ENCODE measurements around the gene ANKLE1.
"Not testable (repeated sequence)": the region's sequence is repeated elsewhere in the genome, so short reads cannot be mapped to it uniquely, and the experiment has no call there.

The ANKLE1 gene

DNA sequence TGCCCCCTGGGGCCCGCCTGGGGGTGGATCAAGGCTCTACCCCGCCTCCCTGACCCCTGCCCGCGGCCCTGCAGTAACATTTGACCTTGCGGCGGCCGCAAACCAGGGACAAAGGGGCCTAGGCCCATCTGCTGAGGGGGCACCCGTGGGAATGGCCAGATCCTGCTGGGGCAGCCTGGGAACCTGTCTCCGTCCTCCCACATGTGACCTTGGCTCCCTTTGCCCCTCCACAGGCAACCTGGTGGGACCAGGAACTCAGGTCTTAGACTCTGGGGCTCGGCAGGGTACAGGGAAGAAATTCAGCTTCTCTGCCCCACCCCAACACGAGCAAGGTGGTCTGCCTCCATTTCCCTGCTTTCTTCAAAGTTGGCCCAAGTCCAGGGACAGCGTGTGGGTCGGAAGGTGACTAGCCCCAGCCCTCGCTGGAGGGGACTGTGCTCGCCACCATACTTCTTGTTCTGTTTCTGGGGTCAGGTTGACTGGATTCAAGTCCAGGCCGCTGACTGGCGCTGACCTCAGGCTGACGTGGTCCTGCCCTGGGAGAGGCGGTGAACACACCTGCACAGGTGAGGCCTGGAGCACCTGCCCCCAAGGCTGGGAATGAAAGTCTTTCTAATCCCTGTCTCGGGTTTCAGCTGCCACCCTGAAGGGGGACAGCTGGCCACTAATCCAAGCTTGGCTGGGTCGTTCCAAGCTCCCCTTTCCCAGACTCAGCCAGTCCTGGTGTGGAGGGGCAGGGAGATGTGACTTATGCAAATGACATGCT lies 33.5 kb upstream of the ANKLE1 start:
- no peak for DNase-seq

DNA sequence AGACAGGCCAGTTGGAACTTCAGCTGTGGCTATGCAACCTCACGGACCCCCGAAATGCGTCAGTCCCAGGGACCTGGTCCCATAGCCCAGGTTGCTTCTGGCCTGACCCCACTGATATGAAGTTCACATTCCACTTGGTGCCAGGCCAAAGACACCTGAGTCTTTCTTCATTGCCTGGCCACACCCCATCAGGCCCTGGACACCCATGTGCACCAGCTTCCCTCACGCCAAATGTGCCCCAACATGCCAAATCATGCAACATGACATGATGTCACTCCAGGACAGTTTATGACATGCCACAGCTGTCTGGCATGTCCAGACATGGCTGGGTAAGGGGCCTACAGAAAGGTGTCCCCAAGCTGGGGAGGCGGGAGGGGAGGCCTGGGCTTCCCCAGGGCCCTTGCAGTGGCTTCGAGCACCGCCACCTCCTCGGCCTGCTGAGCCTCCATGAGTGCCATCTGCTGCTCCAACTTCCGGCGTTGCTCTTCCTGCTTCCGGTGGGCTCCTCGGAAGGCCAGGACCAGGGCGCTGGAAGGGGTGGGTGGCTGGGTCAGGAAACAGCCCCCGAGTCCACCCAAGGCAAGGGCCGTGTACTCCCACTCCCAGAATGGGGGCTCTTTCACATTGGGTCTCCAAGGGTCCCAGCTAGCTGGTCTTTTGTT lies 31.7 kb upstream of the ANKLE1 start:
- no peak for DNase-seq

DNA sequence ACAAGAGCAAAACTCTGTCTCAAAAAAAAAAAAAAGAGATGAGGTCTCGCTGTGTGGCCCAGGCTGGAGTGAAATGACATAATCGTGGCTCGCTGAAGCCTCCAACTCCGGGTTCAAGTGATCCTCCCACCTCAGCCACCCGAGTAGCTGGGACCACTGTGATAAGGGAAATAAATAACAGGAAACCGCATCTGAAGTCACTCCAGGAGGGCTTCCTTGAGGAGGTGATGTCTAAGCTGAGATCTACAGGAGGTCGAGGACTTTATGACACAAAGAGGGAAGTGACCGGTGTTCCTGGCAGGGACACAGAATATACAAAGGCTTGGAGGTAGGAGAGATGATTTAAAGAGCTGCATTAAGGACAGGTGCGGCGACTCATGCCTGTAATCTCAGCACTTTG lies 27.1 kb upstream of the ANKLE1 start:
- DNase-seq: no peak

DNA sequence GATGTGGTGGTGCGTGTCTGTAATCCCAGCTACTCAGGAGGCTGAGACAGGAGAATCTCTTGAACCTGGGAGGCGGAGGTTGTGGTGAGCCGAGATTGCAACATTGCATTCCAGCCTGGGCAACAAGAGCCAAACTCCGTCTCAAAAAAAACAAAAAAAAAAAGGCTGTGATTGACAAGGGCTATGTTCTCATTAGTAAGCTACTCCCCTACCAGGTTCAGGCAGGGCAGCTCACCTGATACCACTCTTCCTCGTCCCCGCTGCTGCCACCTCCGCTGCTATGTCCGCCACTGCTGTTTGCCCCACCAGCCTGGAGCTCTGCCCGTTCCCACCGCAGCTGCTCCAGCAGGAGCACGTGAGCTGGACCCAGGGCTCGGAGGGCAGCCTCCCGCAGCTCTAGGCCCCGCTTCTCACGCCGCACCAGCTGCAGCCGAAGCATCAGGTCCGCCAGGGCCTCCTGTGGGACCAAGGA lies 26.5 kb upstream of the ANKLE1 start:
- no peak for DNase-seq

DNA sequence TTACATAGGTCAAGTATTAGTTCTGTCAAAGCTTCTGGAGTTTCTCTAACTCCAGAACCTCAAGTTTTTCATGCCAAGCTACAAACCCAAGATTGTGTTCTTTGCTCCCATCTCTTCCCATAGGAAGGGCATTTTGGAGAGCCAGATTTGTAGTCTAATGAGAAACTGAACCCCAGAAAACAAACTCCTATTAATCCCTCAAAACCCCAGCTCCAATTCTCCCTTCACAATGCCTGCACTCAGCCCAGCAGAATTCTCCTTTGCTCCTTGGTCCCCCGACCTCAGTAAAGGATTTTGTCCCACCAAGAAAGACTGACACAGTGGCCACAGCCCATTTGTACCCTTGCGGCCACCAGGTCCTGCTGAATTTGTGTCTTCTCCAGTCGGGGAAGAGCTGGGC lies 25.6 kb upstream of the ANKLE1 start:
- no peak for DNase-seq

DNA sequence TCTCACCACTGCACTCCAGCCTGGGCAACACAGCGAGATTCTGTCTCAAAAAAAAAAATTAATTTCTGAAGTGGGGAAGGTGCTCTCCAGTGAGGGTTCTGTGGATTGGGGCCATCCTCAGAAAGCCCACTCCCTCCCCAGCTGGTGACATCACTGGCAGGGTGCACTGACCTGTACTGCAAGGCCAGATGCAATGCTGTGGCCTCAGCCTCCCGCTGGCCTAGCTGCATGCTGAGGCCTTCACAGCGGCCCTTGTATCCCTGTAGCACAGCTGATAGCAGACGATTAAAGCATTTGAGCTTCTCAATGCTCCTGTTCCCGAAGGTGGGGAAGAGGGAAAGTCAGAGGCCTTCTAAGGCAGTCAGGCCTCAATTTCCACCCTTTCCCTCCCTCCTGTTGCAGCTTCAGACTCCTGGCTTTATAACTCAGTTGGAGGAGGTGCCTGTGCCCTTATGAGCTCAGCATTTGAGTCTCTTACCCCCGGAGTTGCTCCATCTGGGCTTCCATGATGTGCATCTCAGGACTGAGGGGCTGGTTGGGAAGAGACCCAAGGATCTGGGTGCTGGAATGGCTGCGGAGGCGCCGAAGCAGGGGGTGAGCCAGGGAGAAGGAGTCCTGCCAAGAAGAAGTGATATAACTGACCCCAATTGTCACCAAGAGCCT lies 22.5 kb upstream of the ANKLE1 start:
- DNase-seq: no peak

DNA sequence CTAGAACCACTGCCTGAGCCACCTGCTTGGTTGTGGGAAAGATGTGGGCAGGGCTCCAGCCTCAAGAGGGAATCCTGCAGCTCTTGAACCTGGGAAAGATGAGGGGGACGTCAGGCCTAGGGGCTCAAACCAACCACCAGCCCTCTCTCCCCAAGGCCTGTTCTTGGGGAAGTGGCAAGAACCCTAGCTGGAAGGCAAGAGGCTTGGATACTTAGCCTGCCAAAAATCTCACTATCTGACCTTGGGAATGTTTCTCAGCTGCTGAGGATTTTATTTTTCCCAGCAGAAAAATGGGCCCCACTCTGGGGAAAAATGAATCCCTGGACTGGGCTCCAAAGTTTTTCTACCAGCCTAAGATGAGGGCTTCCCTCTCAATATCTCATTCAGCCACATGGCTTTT lies 21.8 kb upstream of the ANKLE1 start:
- no peak for DNase-seq

DNA sequence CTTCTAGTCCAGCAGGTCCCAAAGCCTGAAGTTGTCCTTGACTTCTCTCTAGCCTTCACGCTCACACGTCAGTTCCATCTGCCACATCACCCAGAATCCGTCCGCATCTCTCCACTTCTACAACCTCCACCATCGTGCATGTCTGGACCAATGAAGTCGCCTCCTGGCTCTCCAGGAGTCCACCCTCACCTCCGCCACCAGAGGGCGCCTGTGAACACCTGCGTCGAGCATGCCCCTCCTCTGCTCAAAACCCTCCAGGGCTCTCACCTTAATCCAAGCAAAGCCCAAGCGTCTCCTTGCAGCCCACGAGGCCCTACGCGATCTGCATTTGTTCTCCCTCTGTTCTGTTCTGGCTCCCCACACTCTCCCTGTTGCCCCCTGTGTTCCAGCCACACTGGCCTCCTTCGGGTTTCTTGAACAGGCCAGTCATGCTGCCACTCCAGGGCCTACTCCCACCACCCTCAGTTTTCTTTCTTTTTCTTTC lies 20.8 kb upstream of the ANKLE1 start:
- DNase-seq: peak; percentile 65

DNA sequence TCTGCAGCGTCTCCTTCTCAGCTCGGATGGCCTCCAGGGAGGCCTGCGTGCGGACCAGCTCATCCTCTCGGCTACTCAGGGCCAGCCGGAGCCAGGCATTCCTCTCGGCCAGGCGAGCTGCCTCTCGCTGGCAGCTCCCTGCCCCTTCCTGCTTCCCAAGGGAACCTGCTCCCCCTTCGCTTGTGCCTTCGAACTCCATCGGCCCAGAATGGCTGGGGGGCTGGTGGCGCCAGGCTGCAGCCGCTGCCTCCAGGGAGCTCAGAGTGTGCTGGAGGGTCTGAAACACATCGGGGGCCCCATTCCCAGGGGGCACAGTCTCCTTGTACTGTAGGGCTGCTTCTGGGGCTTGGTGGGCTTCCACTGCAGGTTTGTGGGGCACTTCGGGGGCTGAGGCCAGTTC lies 19.1 kb upstream of the ANKLE1 start:
- DNase-seq: no peak

DNA sequence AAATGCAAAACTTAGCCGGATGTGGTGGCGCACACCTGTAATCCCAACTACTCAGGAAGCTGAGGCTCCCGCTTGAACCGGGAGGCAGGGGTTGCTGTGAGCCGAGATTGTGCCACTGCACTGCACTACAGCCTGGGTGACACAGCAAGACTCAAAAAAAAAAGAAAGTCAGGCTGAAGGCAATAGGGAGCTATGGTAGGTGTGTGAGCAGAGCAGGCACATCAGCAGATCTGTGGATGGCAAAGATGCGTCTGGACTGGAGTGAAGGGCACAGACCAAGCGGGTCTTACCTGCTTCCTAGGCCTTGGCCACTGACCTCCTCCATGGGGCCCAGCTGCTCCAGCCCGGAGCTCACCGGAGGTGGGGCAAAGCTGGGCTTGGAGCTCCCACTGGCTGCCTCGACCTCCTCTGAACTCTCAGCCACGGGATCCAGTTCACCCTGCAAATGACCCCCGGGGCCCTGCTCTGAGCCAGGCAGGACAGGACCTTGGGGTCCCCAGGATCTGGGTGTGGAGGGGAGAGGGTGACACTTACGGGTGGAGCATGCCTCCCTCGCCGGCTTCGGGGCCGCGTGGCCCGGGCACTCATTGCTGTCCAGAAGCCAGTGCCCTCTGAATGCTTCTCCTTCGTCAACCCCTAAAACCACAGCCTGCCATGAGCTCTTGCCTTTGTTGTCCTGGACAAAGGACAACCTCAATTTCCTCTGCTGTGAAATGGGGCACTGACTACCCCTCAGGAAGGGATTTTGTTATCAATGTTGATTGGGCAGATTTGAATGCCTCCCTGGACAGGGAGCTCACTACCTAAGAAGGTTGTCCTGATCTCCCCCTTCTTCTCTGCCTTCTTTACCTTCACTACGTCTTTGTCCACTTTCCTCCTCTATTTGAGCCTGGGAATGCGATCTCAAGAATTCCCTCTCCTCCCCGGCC lies 17.7 kb upstream of the ANKLE1 start:
- no peak for DNase-seq

DNA sequence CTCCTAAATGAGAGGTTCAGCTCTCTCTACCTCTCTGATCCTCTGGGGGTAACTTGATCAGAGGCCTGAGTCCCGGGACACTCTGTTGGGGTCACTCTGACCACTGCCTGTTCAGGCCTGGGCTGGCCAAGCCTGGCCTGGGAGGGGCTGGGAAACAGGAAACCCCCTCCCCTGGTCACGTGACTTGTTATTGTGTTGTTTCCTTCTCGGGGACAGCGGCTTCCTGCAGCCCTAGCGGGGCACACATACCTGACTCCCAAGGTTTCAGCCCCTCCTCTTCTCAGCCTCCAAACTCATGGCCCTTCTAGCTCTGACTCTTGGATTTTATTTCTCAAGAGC lies 17.1 kb upstream of the ANKLE1 start, which contains the start of gene USHBP1:
Gene USHBP1 (minus strand): TSS at position 105 of the 339 bp plus-strand sequence. CDS start 446 bp downstream, outside the sequence.
- no peak for DNase-seq

DNA sequence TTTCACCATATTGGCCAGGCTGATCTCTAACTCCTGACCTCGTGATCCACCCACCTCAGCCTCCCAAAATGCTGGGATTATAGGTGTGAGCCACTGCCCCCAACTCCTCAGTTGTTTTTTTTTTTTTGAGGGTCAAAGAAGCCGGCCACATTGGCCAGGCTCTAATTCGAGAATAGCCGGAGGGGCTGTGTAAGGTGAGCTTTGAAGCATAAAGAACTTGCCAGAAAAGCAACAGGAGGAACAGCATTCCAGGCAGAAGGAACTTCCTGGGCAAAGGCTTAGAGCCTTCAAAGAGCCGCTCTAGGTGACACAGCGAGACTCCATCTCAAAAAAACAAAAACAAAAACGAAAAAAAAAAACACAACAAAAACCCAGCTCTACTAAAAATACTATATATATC lies 15.7 kb upstream of the ANKLE1 start:
- DNase-seq: no peak

DNA sequence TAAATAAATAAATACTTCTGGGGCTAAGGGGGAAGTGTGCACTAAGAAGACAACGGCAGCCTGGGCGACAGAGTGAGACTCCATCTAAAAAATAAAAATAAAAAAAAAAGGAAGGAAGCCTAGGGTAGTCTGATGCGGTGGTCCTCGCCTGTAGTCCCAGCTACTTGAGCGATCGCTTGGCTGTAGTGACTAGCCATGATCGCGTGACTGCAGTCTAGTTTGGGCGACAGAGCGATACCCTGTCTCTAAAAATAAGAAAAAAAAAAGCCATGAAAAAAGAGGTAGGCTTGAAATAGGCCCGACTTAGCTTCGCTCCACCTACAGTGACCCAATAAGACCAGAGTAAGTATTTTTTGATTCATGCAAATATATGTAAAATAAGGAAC lies 15.1 kb upstream of the ANKLE1 start:
- DNase-seq: no peak

DNA sequence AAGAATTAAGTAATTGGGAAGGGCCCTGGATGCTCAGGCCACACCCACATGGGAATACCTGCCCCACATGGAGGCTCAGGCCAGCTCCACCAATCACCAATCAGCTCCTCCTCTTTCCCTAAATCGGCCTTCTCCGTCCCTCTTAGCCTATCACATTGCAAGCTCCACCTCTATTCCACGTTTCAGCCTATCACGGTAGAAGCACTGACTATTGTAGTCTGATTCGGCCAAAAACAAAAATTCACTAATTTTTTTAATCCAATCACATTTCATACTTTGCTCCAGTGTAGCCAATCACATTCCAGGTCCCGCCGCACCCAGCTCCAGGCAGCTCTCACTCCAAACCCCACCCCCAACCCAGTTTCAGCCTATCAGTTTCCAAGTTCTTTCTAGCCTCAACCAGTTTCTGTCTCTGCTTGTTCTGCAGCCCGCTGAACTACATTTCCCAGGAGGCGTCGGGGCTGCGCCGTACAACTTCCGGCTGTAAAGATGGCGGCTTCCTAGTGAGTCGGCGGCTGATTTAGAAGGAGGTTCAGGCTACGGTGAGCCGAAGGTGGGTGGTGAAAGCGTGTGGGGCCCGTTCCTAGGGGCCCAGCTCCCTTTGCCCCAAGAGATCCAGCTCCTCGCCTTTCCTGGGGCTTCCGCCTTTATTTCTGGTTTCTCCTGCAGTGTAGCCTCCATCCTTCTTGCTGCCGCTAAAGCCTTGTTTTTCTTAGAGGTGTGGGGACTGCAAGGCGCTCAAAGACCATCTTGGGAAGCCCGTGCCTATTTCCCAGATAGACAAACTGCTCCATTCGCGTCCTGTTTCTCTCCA lies 14.5 kb upstream of the ANKLE1 start, which contains the start of gene BABAM1:
Gene BABAM1 (plus strand): TSS at position 469 of the 814 bp plus-strand sequence. CDS start 1,364 bp downstream, outside the sequence.
- peak; percentile 97 for DNase-seq

DNA sequence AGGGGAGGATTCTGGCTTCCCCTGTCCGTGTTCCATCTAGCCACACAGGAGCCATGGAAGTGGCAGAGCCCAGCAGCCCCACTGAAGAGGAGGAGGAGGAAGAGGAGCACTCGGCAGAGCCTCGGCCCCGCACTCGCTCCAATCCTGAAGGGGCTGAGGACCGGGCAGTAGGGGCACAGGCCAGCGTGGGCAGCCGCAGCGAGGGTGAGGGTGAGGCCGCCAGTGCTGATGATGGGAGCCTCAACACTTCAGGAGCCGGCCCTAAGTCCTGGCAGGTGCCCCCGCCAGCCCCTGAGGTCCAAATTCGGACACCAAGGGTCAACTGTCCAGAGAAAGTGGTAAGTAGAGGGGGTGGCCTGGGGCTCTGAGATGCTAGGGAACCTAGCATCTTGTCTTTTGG lies 12.9 kb upstream of the ANKLE1 start:
- DNase-seq: no peak

DNA sequence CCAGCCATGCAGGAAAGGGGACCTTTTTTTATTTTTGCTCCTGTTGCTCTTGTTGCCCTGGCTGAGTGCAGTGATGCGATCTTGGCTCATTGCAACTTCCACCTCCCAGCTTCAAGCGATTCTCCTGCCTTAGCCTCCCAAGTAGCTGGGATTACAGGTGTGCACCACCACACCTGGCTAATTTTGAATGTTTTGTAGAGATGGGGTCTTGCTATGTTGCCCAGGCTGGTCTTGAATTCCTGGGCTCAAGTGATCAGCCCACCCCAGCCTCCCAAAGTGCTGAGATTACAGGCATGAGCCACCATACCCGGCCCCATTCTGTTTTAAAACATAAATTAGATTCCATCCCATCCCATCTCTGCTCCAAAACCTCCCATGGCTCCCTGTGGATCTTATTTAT lies 6.8 kb upstream of the ANKLE1 start:
- not testable (repeated sequence) for DNase-seq

DNA sequence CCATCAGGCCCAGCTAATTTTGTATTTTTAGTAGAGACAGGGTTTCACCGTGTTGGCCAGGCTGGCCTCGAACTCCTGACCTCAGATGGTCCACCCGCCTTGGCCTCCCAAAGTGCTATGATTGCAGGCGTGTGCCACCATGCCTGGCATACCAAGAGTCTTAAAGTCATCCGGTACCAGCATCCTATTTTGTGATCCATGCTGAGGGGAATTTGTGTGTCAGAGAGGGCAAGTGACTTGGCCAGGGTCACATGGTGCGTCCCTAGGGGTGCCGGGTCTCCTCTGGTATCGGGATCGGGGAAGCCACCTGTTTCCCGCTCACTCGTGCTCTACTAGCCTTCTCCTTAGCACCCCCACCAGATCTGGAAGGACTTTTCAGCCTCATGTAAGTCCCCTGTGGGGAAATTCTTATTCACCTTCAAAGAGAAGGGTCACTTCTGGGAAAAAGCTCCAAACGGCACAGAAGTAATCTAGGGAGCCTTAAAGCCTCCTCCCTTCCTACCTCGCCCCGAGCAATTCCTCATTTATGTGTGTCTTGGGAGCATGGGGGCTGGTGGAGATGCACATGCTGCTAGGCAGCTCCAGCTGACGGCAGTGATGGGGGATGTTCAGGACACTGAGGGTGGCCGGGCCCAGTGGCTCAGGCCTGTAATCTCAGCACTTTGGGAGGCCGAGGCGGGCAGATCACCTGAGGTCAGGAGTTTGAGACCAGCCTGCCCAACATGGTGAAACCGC lies 6.1 kb upstream of the ANKLE1 start:
- no peak for DNase-seq

DNA sequence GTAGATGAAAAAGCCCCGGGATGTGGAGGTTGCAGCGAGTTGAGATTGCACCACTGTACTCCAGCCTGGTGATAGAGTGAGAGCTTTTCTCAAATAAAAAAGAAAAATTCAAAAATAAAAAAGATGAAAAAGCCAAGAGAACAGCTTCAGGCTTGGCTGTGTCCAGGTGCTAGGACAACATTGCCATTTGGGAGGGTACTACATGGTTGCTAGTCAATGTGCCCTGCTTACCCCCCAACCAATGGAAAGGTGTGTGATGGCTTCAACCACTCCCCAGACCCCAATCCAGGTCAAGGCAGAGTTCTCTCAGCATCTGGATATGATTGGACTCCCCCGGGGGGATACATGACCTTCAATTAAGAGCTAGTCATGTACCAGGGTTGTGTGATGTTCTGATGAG lies 2.3 kb upstream of the ANKLE1 start:
- DNase-seq: no peak

DNA sequence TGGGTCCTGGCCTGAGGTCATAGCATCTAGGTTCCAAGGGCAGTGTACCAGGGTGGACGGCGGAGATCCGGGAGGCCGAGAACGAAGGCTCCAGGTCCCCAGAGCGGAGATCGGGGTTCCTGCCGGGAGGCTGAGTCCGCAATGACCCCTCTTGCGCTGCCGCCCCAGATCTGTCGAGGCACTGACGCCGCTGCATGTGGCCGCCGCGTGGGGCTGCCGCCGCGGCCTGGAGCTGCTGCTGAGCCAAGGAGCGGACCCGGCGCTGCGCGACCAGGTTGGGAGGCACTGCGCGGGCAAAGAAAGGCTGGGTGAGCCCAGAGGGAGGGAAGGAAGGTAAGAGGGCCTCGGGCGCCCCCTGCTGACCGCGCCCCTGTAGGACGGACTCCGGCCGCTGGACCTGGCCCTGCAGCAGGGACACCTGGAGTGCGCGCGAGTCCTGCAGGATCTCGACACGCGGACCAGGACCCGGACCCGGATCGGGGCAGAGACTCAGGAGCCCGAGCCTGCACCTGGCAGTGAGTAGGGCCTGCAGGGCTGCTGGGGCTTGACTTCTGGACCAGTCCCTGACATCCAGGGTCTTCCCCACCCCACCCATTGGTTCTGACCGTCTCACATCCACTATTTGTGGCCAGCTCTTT lies 906 bp downstream of the ANKLE1 start:
- peak; percentile 29 for DNase-seq

DNA sequence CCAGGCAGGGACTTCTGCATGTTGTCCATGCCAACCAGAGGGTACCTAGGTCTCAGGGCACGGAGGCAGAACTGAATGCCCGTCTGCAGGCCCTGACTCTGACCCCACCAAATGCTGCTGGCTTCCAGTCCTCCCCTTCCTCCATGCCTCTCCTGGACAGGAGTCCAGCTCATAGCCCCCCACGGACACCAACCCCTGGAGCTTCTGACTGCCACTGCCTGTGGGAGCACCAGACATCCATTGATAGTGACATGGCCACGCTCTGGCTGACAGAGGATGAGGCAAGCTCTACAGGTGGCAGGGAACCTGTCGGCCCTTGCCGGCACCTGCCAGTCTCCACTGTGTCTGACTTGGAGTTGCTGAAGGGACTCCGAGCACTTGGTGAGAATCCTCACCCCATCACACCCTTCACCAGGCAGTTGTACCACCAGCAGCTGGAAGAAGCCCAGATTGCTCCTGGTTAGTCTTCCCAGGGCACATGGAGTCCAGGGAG lies 1.8 kb downstream of the ANKLE1 start:
- no peak for DNase-seq
